ENCODE measurements around the gene RCAN2. TPM values are rescaled to one million over a fixed set of nuclear protein-coding genes. Genes with fewer than 3 reads are reported as not detected.

The RCAN2 gene
- total RNA-seq, 4 donors from 2014 or later, result 46.9 to 289 (median 171) TPM

- Histone ChIP-seq H3K27me3 (no peaks in the 10 kb centered on the region), H3K4me1 (peaks cover 0 to 22% (median 0%) of the 10 kb centered on the region in 3 donors), H3K9me3 (no peaks in the 10 kb centered on the region), H3K36me3 (no peaks in the 10 kb centered on the region), H3K4me3 (no peak overlapping the region), H3K27ac (no peak overlapping the region)
- 56 to 70% methylated on average over 2 of the region's 2 CpGs for WGBS, 2 donors (ENCODE audit: low coverage in 1 of 2)
- TF ChIP-seq EP300 (IDR thresholded peaks at IDR 0.05) (no peak), POLR2AphosphoS5 (IDR thresholded peaks at IDR 0.05) (no peak), POLR2A (IDR thresholded peaks at IDR 0.05) (no peak)
- TF ChIP-seq, protein P1, sequence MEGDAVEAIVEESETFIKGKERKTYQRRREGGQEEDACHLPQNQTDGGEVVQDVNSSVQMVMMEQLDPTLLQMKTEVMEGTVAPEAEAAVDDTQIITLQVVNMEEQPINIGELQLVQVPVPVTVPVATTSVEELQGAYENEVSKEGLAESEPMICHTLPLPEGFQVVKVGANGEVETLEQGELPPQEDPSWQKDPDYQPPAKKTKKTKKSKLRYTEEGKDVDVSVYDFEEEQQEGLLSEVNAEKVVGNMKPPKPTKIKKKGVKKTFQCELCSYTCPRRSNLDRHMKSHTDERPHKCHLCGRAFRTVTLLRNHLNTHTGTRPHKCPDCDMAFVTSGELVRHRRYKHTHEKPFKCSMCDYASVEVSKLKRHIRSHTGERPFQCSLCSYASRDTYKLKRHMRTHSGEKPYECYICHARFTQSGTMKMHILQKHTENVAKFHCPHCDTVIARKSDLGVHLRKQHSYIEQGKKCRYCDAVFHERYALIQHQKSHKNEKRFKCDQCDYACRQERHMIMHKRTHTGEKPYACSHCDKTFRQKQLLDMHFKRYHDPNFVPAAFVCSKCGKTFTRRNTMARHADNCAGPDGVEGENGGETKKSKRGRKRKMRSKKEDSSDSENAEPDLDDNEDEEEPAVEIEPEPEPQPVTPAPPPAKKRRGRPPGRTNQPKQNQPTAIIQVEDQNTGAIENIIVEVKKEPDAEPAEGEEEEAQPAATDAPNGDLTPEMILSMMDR (IDR thresholded peaks at IDR 0.05), result no peak
- no peak for ATAC-seq
Measured at GRCh38 chr6:46306431-46306830, 184.8 kb downstream of the RCAN2 start.

- no peaks in the 10 kb centered on the region for H3K36me3 ChIP-seq
- no peak overlapping the region for H3K4me3 ChIP-seq
- no peaks in the 10 kb centered on the region for H3K27me3 ChIP-seq
- peaks cover 0 to 18% (median 0%) of the 10 kb centered on the region in 3 donors for H3K4me1 ChIP-seq
- H3K9me3 ChIP-seq, result no peaks in the 10 kb centered on the region
- WGBS, 2 donors (ENCODE audit: low coverage in 1 of 2), result 83% methylated on average over 2 to 3 of the region's 3 CpGs
- H3K27ac ChIP-seq, result no peak overlapping the region
- no peak for ATAC-seq
- no peak for TF ChIP-seq POLR2A (IDR thresholded peaks at IDR 0.05)
- TF ChIP-seq, protein P1 (IDR thresholded peaks at IDR 0.05), result no peak
- TF ChIP-seq EP300 (IDR thresholded peaks at IDR 0.05), result no peak
- no peak for TF ChIP-seq POLR2AphosphoS5 (IDR thresholded peaks at IDR 0.05)
Measured at GRCh38 chr6:46305833-46306232, 185.4 kb downstream of the RCAN2 start.

- Histone ChIP-seq H3K36me3 (no peaks in the 10 kb centered on the region), H3K9me3 (no peaks in the 10 kb centered on the region), H3K27ac (no peak overlapping the region), H3K27me3 (no peaks in the 10 kb centered on the region), H3K4me1 (peaks cover 0 to 12% (median 0%) of the 10 kb centered on the region in 3 donors), H3K4me3 (no peak overlapping the region)
- 50 to 57% methylated on average over 2 of the region's 2 CpGs for WGBS, 2 donors (ENCODE audit: low coverage in 1 of 2)
- ATAC-seq, result no peak
- TF ChIP-seq, protein P1 (IDR thresholded peaks at IDR 0.05), result no peak
- no peak for TF ChIP-seq EP300 (IDR thresholded peaks at IDR 0.05)
- no peak for TF ChIP-seq POLR2A (IDR thresholded peaks at IDR 0.05)
- no peak for TF ChIP-seq POLR2AphosphoS5 (IDR thresholded peaks at IDR 0.05)
Measured at GRCh38 chr6:46305236-46305635, 186.0 kb downstream of the RCAN2 start.

DNA sequence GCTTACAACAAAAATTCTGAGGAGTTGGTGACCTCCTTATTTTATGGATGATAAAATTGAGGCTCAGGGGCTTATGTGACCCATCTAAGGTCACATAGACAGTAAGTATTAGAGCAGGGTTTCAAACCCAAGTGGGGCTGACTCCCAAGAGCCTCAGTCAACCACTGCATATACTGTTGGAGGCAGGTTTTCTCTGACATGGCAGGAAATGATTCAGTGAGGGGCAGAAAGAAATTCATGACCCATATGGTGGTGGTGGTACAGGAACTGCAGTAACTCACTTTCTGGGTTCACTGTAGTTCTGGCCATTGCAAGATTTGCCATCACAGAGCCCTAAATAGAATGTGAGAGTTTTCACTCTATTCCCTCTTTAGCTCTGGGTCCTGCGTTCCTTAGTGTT is 188.4 kb downstream of the RCAN2 start:
- TF ChIP-seq POLR2A (IDR thresholded peaks at IDR 0.05) (no peak), POLR2AphosphoS5 (IDR thresholded peaks at IDR 0.05) (no peak), EP300 (IDR thresholded peaks at IDR 0.05) (no peak)
- TF ChIP-seq, protein P1 (IDR thresholded peaks at IDR 0.05), result no peak
- Histone ChIP-seq H3K27ac (no peak overlapping the region), H3K4me1 (peaks cover 0 to 11% (median 0%) of the 10 kb centered on the region in 3 donors), H3K27me3 (no peaks in the 10 kb centered on the region), H3K4me3 (no peak overlapping the region), H3K9me3 (no peaks in the 10 kb centered on the region), H3K36me3 (no peaks in the 10 kb centered on the region)
- WGBS, 2 donors (ENCODE audit: low coverage in 1 of 2), result 100% methylated on average over 1 of the region's 1 CpG; no CpG with 5 or more reads in 1 of the 2 donors
- no peak for ATAC-seq

DNA sequence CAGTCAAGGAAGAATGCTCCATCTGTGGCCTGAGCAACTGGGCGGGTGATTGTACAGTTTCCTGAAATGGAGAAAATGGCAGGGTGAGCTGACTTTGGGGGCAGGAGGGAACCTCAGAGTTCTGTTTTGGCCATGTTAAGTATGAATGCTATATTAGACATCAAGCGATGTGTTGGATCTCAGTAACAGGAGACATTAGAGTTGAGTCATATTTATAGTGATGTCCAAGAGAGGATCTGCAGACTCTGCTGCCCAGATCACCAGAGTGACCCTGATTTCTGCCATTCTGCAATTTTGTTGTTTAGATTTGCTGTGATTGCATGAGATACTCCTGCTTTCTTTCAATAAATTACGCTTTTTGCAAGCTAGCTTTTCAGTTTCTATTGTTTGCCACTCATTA is 189.1 kb downstream of the RCAN2 start:
- no peaks in the 10 kb centered on the region for H3K36me3 ChIP-seq
- H3K27ac ChIP-seq, result no peak overlapping the region
- H3K4me3 ChIP-seq, result no peak overlapping the region
- no peak for TF ChIP-seq POLR2AphosphoS5 (IDR thresholded peaks at IDR 0.05)
- no peaks in the 10 kb centered on the region for H3K9me3 ChIP-seq
- H3K27me3 ChIP-seq, result no peaks in the 10 kb centered on the region
- H3K4me1 ChIP-seq, result peaks cover 0 to 13% (median 0%) of the 10 kb centered on the region in 3 donors
- WGBS, 2 donors (ENCODE audit: low coverage in 1 of 2), result 89 to 90% methylated on average over 3 of the region's 3 CpGs
- ATAC-seq, result no peak

Data from gastroesophageal sphincter (tissue), 4 donors.